Daoy (cell line): Measurements from ENCODE around the gene ARHGAP26. TPM values are rescaled to one million over a fixed set of nuclear protein-coding genes. Genes with fewer than 3 reads are reported as not detected.

Experiments
- DNase-seq: peaks from one replicate; pipeline ENCODE4 v3.0.0-alpha.2; 2015; ENCODE audit warnings: low read depth
- total RNA-seq: library from RNA; depleted of rRNA; stranded (reverse); fragments of >200 nt; shearing (Covaris generic); gene quantifications from 2 replicates; pipeline ENCODE4 v1.2.3, GENCODE V29; 2014

The ARHGAP26 gene
- total RNA-seq, 1 experiment from 2014 or later = 7.7 TPM

GRCh38 chr5:143206196-143207053 is 436.2 kb downstream of the ARHGAP26 start:
- no peak for DNase-seq

- DNase-seq = no peak
Measured at GRCh38 chr5:143207058-143207457, 436.9 kb downstream of the ARHGAP26 start.

GRCh38 chr5:143207563-143208364 is 437.6 kb downstream of the ARHGAP26 start:
- DNase-seq = no peak

GRCh38 chr5:143208365-143208641 is 438.1 kb downstream of the ARHGAP26 start:
- DNase-seq = no peak

- DNase-seq = no peak
Measured at GRCh38 chr5:143208781-143209510, 438.8 kb downstream of the ARHGAP26 start.

GRCh38 chr5:143209881-143210395 is 439.8 kb downstream of the ARHGAP26 start:
- no peak for DNase-seq

GRCh38 chr5:143210576-143210975 is 440.4 kb downstream of the ARHGAP26 start:
- no peak for DNase-seq

GRCh38 chr5:143212261-143212660 is 442.1 kb downstream of the ARHGAP26 start:
- no peak for DNase-seq

- no peak for DNase-seq
Measured at GRCh38 chr5:143213231-143213850, 443.2 kb downstream of the ARHGAP26 start.

- DNase-seq = no peak
Measured at GRCh38 chr5:143213851-143214363, 443.7 kb downstream of the ARHGAP26 start.

GRCh38 chr5:143214458-143214857 is 444.3 kb downstream of the ARHGAP26 start:
- DNase-seq = no peak

GRCh38 chr5:143214890-143215289 is 444.7 kb downstream of the ARHGAP26 start:
- DNase-seq = no peak

- no peak for DNase-seq
Measured at GRCh38 chr5:143215690-143216089, 445.5 kb downstream of the ARHGAP26 start.

GRCh38 chr5:143216211-143216610 is 446.0 kb downstream of the ARHGAP26 start:
- no peak for DNase-seq

- DNase-seq = no peak
Measured at GRCh38 chr5:143217065-143217803, 447.1 kb downstream of the ARHGAP26 start.

- no peak for DNase-seq
Measured at GRCh38 chr5:143217804-143218160, 447.6 kb downstream of the ARHGAP26 start.

- DNase-seq = no peak
Measured at GRCh38 chr5:143218517-143219170, 448.5 kb downstream of the ARHGAP26 start.

GRCh38 chr5:143219696-143220095 is 449.5 kb downstream of the ARHGAP26 start:
- peak; percentile 44 for DNase-seq

- DNase-seq = no peak
Measured at GRCh38 chr5:143220748-143221251, 450.6 kb downstream of the ARHGAP26 start.
